H1 (cell line): ENCODE results near the gene SLC4A7. TPM values are rescaled to one million over a fixed set of nuclear protein-coding genes. Genes with fewer than 3 reads are reported as not detected.
"Not testable (repeated sequence)": the region's sequence is repeated elsewhere in the genome, so short reads cannot be mapped to it uniquely, and the experiment has no call there.

Experiments
- CTCF ChIA-PET: fragments of 300-600 bp; sonication (Branson Sonifier 250); formaldehyde crosslinking; loops from one replicate; lab custom pipeline; 2021; ENCODE audit not compliant: partially characterized antibody; lab: Charles Lee
- POLR2A ChIA-PET: fragments of 300-600 bp; sonication (Branson Sonifier 250); formaldehyde crosslinking; loops from one replicate; lab custom pipeline; 2021; ENCODE audit warnings: inconsistent platforms; ENCODE audit not compliant: partially characterized antibody; lab: Charles Lee
- DNase-seq, 2 experiments: peaks; one replicate each; pipeline versions ENCODE4 v3.0.0 to v3.0.0-alpha.2; 2010 to 2022; ENCODE audit warnings: low spot score in 2 of 2, low read depth in 1 of 2, mixed read lengths in 1 of 2
- FAIRE-seq: peaks from 2 replicates; lab custom pipeline; 2011; peaks lifted over from hg19 to GRCh38; lab: Jason Lieb, UNC
- H2AFZ ChIP-seq: 2 replicates; pipeline ENCODE4 v1.8.1; 2012; ENCODE audit warnings: low read length, inconsistent platforms
- H2AK5ac ChIP-seq: 2 replicates; pipeline ENCODE4 v1.6.1; 2013; ENCODE audit warnings: low read depth, low read length
- H2BK120ac ChIP-seq: replicated peaks from 2 replicates; pipeline ENCODE3; 2013; ENCODE audit warnings: low read depth, low read length, inconsistent platforms
- H2BK12ac ChIP-seq: 2 replicates; pipeline ENCODE4 v1.6.1; 2013; ENCODE audit warnings: low read depth, low read length
- H2BK15ac ChIP-seq: 2 replicates; pipeline ENCODE4 v1.6.1; 2013; ENCODE audit warnings: low read length
- H2BK20ac ChIP-seq: 2 replicates; pipeline ENCODE4 v1.6.1; 2013; ENCODE audit warnings: low read length
- H2BK5ac ChIP-seq: 2 replicates; pipeline ENCODE4 v1.6.1; 2013; ENCODE audit warnings: low read depth, low read length
- H3K14ac ChIP-seq: 2 replicates; pipeline ENCODE4 v1.6.1; 2013; ENCODE audit warnings: inconsistent platforms; ENCODE audit not compliant: insufficient read length
- H3K18ac ChIP-seq: 2 replicates; pipeline ENCODE4 v1.6.1; 2013; ENCODE audit warnings: low read length; ENCODE audit errors: extremely low read depth
- H3K23ac ChIP-seq: 2 replicates; pipeline ENCODE4 v1.6.1; 2013; ENCODE audit warnings: inconsistent platforms; ENCODE audit not compliant: insufficient read length
- H3K23me2 ChIP-seq: 2 replicates; pipeline ENCODE4 v1.6.1; 2013; ENCODE audit warnings: low read depth, low read length
- H3K27ac ChIP-seq: 2 replicates; pipeline ENCODE4 v1.6.1; 2011; ENCODE audit warnings: low read depth, low read length, inconsistent platforms
- H3K27me3 ChIP-seq, 4 experiments: replicated peaks in 1 of 4; 1 replicate in 1 of 4; 2 replicates in 3 of 4; pipeline versions ENCODE4 v1.6.1 to v1.8.1; 2011 to 2013; ENCODE audit warnings: low read length in 3 of 4, mild to moderate bottlenecking in 3 of 4, inconsistent platforms in 2 of 4, mixed read lengths in 2 of 4, moderate library complexity in 1 of 4; ENCODE audit not compliant: control insufficient read depth in 3 of 4, insufficient read depth in 3 of 4; ENCODE audit errors: extremely low read depth in 1 of 4
- H3K36me3 ChIP-seq, 4 experiments: 2 replicates each; pipeline versions ENCODE4 v1.6.1 to v1.8.1; 2011 to 2013; ENCODE audit warnings: mild to moderate bottlenecking in 4 of 4, low read length in 3 of 4, moderate library complexity in 2 of 4, control low read depth in 1 of 4, inconsistent platforms in 1 of 4; ENCODE audit not compliant: insufficient read depth in 4 of 4, control insufficient read depth in 2 of 4
- H3K4ac ChIP-seq: replicated peaks from 2 replicates; pipeline ENCODE3; 2013; ENCODE audit warnings: low read length, low read depth, mixed read lengths, inconsistent platforms; ENCODE audit not compliant: insufficient read length
- H3K4me1 ChIP-seq, 4 experiments: replicated peaks in 1 of 4; 1 replicate in 1 of 4; 2 replicates in 3 of 4; pipeline versions ENCODE4 v1.6.1 to v1.8.1; 2011 to 2013; ENCODE audit warnings: low read length in 3 of 4, inconsistent platforms in 2 of 4, mixed read lengths in 1 of 4; ENCODE audit not compliant: insufficient read depth in 4 of 4, control insufficient read depth in 3 of 4
- H3K4me2 ChIP-seq, 2 experiments: 2 replicates each; pipeline versions ENCODE4 v1.6.1 to v1.8.1; 2011 to 2013; ENCODE audit warnings: low read depth in 2 of 2, low read length in 2 of 2, control low read depth in 1 of 2, inconsistent platforms in 1 of 2, mild to moderate bottlenecking in 1 of 2; ENCODE audit not compliant: insufficient read depth in 1 of 2
- H3K4me3 ChIP-seq, 4 experiments: fragments of 200-600, 300-600 bp in 1 of 4; sonication (generic), shearing (Covaris generic), sonication (Bioruptor Twin) in 1 of 4; 2 replicates each; pipeline versions ENCODE4 v1.5.1 to v1.8.1; 2011 to 2016; ENCODE audit warnings: low read length in 4 of 4, low read depth in 3 of 4, control low read depth in 2 of 4, inconsistent platforms in 2 of 4, mild to moderate bottlenecking in 2 of 4, mixed read lengths in 1 of 4, moderate library complexity in 1 of 4; ENCODE audit not compliant: insufficient read depth in 2 of 4; ENCODE audit errors: extremely low read depth in 1 of 4
- H3K56ac ChIP-seq: replicated peaks from 2 replicates; pipeline ENCODE3; 2013; ENCODE audit warnings: low read depth, mild to moderate bottlenecking, mixed read lengths, low read length, inconsistent platforms; ENCODE audit not compliant: insufficient read length
- H3K79me1 ChIP-seq: 2 replicates; pipeline ENCODE4 v1.6.1; 2013; ENCODE audit warnings: low read depth, low read length, control low read depth
- H3K79me2 ChIP-seq, 2 experiments: 2 replicates each; pipeline versions ENCODE4 v1.6.1 to v1.8.1; 2012 to 2013; ENCODE audit warnings: low read length in 2 of 2, mild to moderate bottlenecking in 2 of 2, inconsistent platforms in 1 of 2; ENCODE audit not compliant: insufficient read depth in 2 of 2, control insufficient read depth in 1 of 2
- H3K9ac ChIP-seq, 4 experiments: replicated peaks in 1 of 4; 1 replicate in 1 of 4; 2 replicates in 3 of 4; pipeline versions ENCODE4 v1.6.1 to v1.8.1; 2011 to 2013; ENCODE audit warnings: low read depth in 3 of 4, low read length in 3 of 4, control low read depth in 2 of 4, mild to moderate bottlenecking in 2 of 4, moderate library complexity in 2 of 4, inconsistent platforms in 1 of 4; ENCODE audit errors: extremely low read depth in 1 of 4
- H3K9me3 ChIP-seq, 2 experiments: 2 replicates each; pipeline versions ENCODE4 v1.6.1 to v1.8.1; 2012 to 2013; ENCODE audit warnings: mild to moderate bottlenecking in 2 of 2, moderate library complexity in 2 of 2, control low read depth in 1 of 2, inconsistent platforms in 1 of 2, low read depth in 1 of 2, low read length in 1 of 2, mixed read lengths in 1 of 2; ENCODE audit not compliant: insufficient read depth in 2 of 2
- H4K20me1 ChIP-seq, 2 experiments: replicated peaks in 1 of 2; 2 replicates each; pipeline versions ENCODE3 to v1.8.1; 2011 to 2013; ENCODE audit warnings: inconsistent platforms in 2 of 2, low read length in 2 of 2, mild to moderate bottlenecking in 1 of 2; ENCODE audit not compliant: insufficient read depth in 2 of 2, control insufficient read depth in 1 of 2
- H4K5ac ChIP-seq: 2 replicates; pipeline ENCODE4 v1.6.1; 2013; ENCODE audit warnings: low read length, low read depth, mixed read lengths, inconsistent platforms; ENCODE audit not compliant: insufficient read length
- H4K8ac ChIP-seq: 2 replicates; pipeline ENCODE4 v1.8.0; 2013; ENCODE audit warnings: mild to moderate bottlenecking, moderate library complexity, low read length, inconsistent platforms; ENCODE audit not compliant: insufficient read depth; ENCODE audit errors: extremely low read depth
- H4K91ac ChIP-seq: replicated peaks from 2 replicates; pipeline ENCODE3; 2013; ENCODE audit warnings: low read length, mixed read lengths, inconsistent platforms; ENCODE audit not compliant: insufficient read length
- WGBS, 2 experiments: shearing (Covaris generic) in 1 of 2; methylation state at CpG; one replicate each; pipeline versions ENCODE4 v1.1.6 to v1.1.7; 2013 to 2015; ENCODE audit warnings: low lambda C conversion rate in 2 of 2, mixed read lengths in 2 of 2, inconsistent platforms in 1 of 2, low coverage in 1 of 2, missing lambda C conversion rate in 1 of 2; ENCODE audit not compliant: insufficient replicate concordance in 2 of 2, insufficient coverage in 1 of 2, insufficient read length in 1 of 2; ENCODE audit errors: extremely low coverage in 1 of 2, missing lambda C conversion rate in 1 of 2; 5-methylcytosine and 5-hydroxymethylcytosine counted together
- polyA plus RNA-seq, 7 experiments: library from polyadenylated mRNA; depleted of rRNA in 3 of 7; stranded (reverse) in 5 of 7; unstranded in 2 of 7; fragments of >200 nt in 5 of 7; fragments of 200-250 nt in 2 of 7; gene quantifications; 1 replicate in 5 of 7; 2 replicates in 1 of 7; 4 replicates in 1 of 7; pipeline versions ENCODE4 v1.2.1 to v1.2.3, GENCODE V29; 2011 to 2013; ENCODE audit warnings: missing spikeins in 2 of 7, mixed read lengths in 2 of 7
- total RNA-seq: library from RNA; stranded (reverse); fragmentation: NEBNext Ultra II Directional; extraction: Animal tissue kit (Norgen Biotek cat#: 25700); gene quantifications from 2 replicates; pipeline ENCODE4 v1.2.1, GENCODE V29; 2021

Gene SLC4A7
- total and polyA plus RNA-seq, 2 of the 8 experiments (the other 6 are each of a cell fraction or from before 2014, with no cell fraction given) = 14.9 to 70.5 TPM

DNA sequence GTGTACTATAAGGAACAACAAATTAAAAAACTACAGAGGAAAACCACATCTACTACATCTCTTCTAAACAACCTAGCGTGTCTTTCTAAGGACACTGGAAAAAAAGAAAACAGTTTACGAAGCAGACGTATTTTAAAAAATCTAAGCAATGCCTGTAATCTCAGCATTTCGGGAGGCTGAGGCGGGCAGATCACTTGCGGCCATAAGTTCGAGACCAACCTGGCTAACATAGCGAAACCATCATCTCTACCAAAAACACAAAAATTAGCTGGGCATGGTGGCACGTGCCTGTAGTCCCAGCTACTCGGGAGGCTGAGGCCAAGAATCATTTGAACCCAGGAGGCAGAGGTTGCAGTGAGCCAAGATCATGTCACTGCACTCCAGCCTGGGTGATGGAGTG, 91.8 kb downstream of the SLC4A7 start:
- H3K56ac ChIP-seq, H2AFZ ChIP-seq, H3K23me2 ChIP-seq, H3K14ac ChIP-seq, POLR2A ChIA-PET, H4K8ac ChIP-seq, H4K20me1 ChIP-seq, H3K27me3 ChIP-seq, H4K5ac ChIP-seq, H3K4me1 ChIP-seq, H3K79me1 ChIP-seq, H2BK15ac ChIP-seq, H3K23ac ChIP-seq, H3K4ac ChIP-seq, H3K79me2 ChIP-seq, H2BK120ac ChIP-seq, H4K91ac ChIP-seq, H3K4me2 ChIP-seq, H3K9me3 ChIP-seq, H2BK5ac ChIP-seq, H2AK5ac ChIP-seq, H3K18ac ChIP-seq, H3K9ac ChIP-seq, H3K27ac ChIP-seq, FAIRE-seq, H2BK12ac ChIP-seq, DNase-seq, H2BK20ac ChIP-seq, H3K4me3 ChIP-seq: not testable (repeated sequence)
- 95% methylated on average over 10 of the region's 10 CpGs; no CpG with 5 or more reads in 1 of the 2 experiments for WGBS, 2 experiments
- CTCF ChIA-PET = interaction anchor here (0.6 kb wide), 1 partner anchor 68 kb away, joined by 4 read pairs; no protein-coding TSS in a partner anchor
- H3K36me3 ChIP-seq = peaks cover 2 to 34% (median 15%) of the 10 kb centered on the region in 4 experiments; a peak in 6 of 8 replicates
